ENCODE results near the gene PRDM16.

PRDM16 gene

GRCh38 chr1:3141129-3141528, 72.1 kb downstream of the PRDM16 start:
- H3K4me1 ChIP-seq (ENCODE audit: control insufficient read depth, insufficient read depth, low read length): peaks cover 28% of the 10 kb centered on the region
- no peaks in the 10 kb centered on the region for H3K36me3 ChIP-seq (ENCODE audit: control insufficient read depth, insufficient read depth, low read length)
- peaks cover 8% of the 10 kb centered on the region for H3K27me3 ChIP-seq (ENCODE audit: control insufficient read depth, insufficient read depth, low read length)
- H3K9ac ChIP-seq (ENCODE audit: low read length): no peak overlapping the region
- no peaks in the 10 kb centered on the region for H3K9me3 ChIP-seq (ENCODE audit: control insufficient read depth, low read length)
- H3K4me3 ChIP-seq (ENCODE audit: low read length): no peak overlapping the region

- Histone ChIP-seq H3K4me3 (ENCODE audit: low read length) (no peak overlapping the region), H3K4me1 (ENCODE audit: control insufficient read depth, insufficient read depth, low read length) (peaks cover 22% of the 10 kb centered on the region), H3K27me3 (ENCODE audit: control insufficient read depth, insufficient read depth, low read length) (peaks cover 8% of the 10 kb centered on the region), H3K36me3 (ENCODE audit: control insufficient read depth, insufficient read depth, low read length) (no peaks in the 10 kb centered on the region), H3K9me3 (ENCODE audit: control insufficient read depth, low read length) (no peaks in the 10 kb centered on the region), H3K9ac (ENCODE audit: low read length) (no peak overlapping the region)
Measured at GRCh38 chr1:3141836-3142235, 72.8 kb downstream of the PRDM16 start.

- H3K4me3 ChIP-seq (ENCODE audit: low read length): no peak overlapping the region
- peaks cover 8% of the 10 kb centered on the region for H3K27me3 ChIP-seq (ENCODE audit: control insufficient read depth, insufficient read depth, low read length)
- no peak overlapping the region for H3K9ac ChIP-seq (ENCODE audit: low read length)
- no peaks in the 10 kb centered on the region for H3K36me3 ChIP-seq (ENCODE audit: control insufficient read depth, insufficient read depth, low read length)
- H3K4me1 ChIP-seq (ENCODE audit: control insufficient read depth, insufficient read depth, low read length): peaks cover 22% of the 10 kb centered on the region
- H3K9me3 ChIP-seq (ENCODE audit: control insufficient read depth, low read length): no peaks in the 10 kb centered on the region
Measured at GRCh38 chr1:3142236-3142635, 73.2 kb downstream of the PRDM16 start.

- Histone ChIP-seq H3K4me3 (ENCODE audit: low read length) (no peak overlapping the region), H3K27me3 (ENCODE audit: control insufficient read depth, insufficient read depth, low read length) (peaks cover 8% of the 10 kb centered on the region), H3K9ac (ENCODE audit: low read length) (no peak overlapping the region), H3K36me3 (ENCODE audit: control insufficient read depth, insufficient read depth, low read length) (no peaks in the 10 kb centered on the region), H3K9me3 (ENCODE audit: control insufficient read depth, low read length) (no peaks in the 10 kb centered on the region), H3K4me1 (ENCODE audit: control insufficient read depth, insufficient read depth, low read length) (peaks cover 22% of the 10 kb centered on the region)
Measured at GRCh38 chr1:3142751-3143150, 73.7 kb downstream of the PRDM16 start.

- H3K9me3 ChIP-seq (ENCODE audit: control insufficient read depth, low read length): no peaks in the 10 kb centered on the region
- H3K9ac ChIP-seq (ENCODE audit: low read length): no peak overlapping the region
- H3K4me1 ChIP-seq (ENCODE audit: control insufficient read depth, insufficient read depth, low read length): no peaks in the 10 kb centered on the region
- no peak overlapping the region for H3K4me3 ChIP-seq (ENCODE audit: low read length)
- no peaks in the 10 kb centered on the region for H3K36me3 ChIP-seq (ENCODE audit: control insufficient read depth, insufficient read depth, low read length)
- H3K27me3 ChIP-seq (ENCODE audit: control insufficient read depth, insufficient read depth, low read length): no peaks in the 10 kb centered on the region
Measured at GRCh38 chr1:3145532-3146325, 76.7 kb downstream of the PRDM16 start.

GRCh38 chr1:3146458-3146857, 77.5 kb downstream of the PRDM16 start:
- H3K9ac ChIP-seq (ENCODE audit: low read length): no peak overlapping the region
- no peaks in the 10 kb centered on the region for H3K4me1 ChIP-seq (ENCODE audit: control insufficient read depth, insufficient read depth, low read length)
- H3K9me3 ChIP-seq (ENCODE audit: control insufficient read depth, low read length): no peaks in the 10 kb centered on the region
- no peak overlapping the region for H3K4me3 ChIP-seq (ENCODE audit: low read length)
- H3K36me3 ChIP-seq (ENCODE audit: control insufficient read depth, insufficient read depth, low read length): no peaks in the 10 kb centered on the region
- no peaks in the 10 kb centered on the region for H3K27me3 ChIP-seq (ENCODE audit: control insufficient read depth, insufficient read depth, low read length)

GRCh38 chr1:3146907-3147306, 77.9 kb downstream of the PRDM16 start:
- no peaks in the 10 kb centered on the region for H3K36me3 ChIP-seq (ENCODE audit: control insufficient read depth, insufficient read depth, low read length)
- no peaks in the 10 kb centered on the region for H3K27me3 ChIP-seq (ENCODE audit: control insufficient read depth, insufficient read depth, low read length)
- no peaks in the 10 kb centered on the region for H3K9me3 ChIP-seq (ENCODE audit: control insufficient read depth, low read length)
- no peak overlapping the region for H3K4me3 ChIP-seq (ENCODE audit: low read length)
- no peaks in the 10 kb centered on the region for H3K4me1 ChIP-seq (ENCODE audit: control insufficient read depth, insufficient read depth, low read length)
- H3K9ac ChIP-seq (ENCODE audit: low read length): no peak overlapping the region

GRCh38 chr1:3148171-3148570, 79.2 kb downstream of the PRDM16 start:
- Histone ChIP-seq H3K4me1 (ENCODE audit: control insufficient read depth, insufficient read depth, low read length) (no peaks in the 10 kb centered on the region), H3K27me3 (ENCODE audit: control insufficient read depth, insufficient read depth, low read length) (no peaks in the 10 kb centered on the region), H3K9ac (ENCODE audit: low read length) (no peak overlapping the region)

GRCh38 chr1:3149277-3149676, 80.3 kb downstream of the PRDM16 start:
- Histone ChIP-seq H3K9me3 (ENCODE audit: control insufficient read depth, low read length) (no peaks in the 10 kb centered on the region), H3K9ac (ENCODE audit: low read length) (no peak overlapping the region), H3K4me1 (ENCODE audit: control insufficient read depth, insufficient read depth, low read length) (no peaks in the 10 kb centered on the region), H3K36me3 (ENCODE audit: control insufficient read depth, insufficient read depth, low read length) (no peaks in the 10 kb centered on the region), H3K27me3 (ENCODE audit: control insufficient read depth, insufficient read depth, low read length) (no peaks in the 10 kb centered on the region), H3K4me3 (ENCODE audit: low read length) (no peak overlapping the region)

More at GRCh38 chr1:3148171-3148570, 79.2 kb downstream of the PRDM16 start:
- no peaks in the 10 kb centered on the region for H3K9me3 ChIP-seq (ENCODE audit: control insufficient read depth, low read length)
- H3K4me3 ChIP-seq (ENCODE audit: low read length): no peak overlapping the region
- no peaks in the 10 kb centered on the region for H3K36me3 ChIP-seq (ENCODE audit: control insufficient read depth, insufficient read depth, low read length)

GRCh38 chr1:3151456-3151855, 82.5 kb downstream of the PRDM16 start:
- no peaks in the 10 kb centered on the region for H3K4me1 ChIP-seq (ENCODE audit: control insufficient read depth, insufficient read depth, low read length)
- no peaks in the 10 kb centered on the region for H3K9me3 ChIP-seq (ENCODE audit: control insufficient read depth, low read length)
- no peaks in the 10 kb centered on the region for H3K27me3 ChIP-seq (ENCODE audit: control insufficient read depth, insufficient read depth, low read length)
- H3K36me3 ChIP-seq (ENCODE audit: control insufficient read depth, insufficient read depth, low read length): no peaks in the 10 kb centered on the region
- H3K9ac ChIP-seq (ENCODE audit: low read length): no peak overlapping the region
- no peak overlapping the region for H3K4me3 ChIP-seq (ENCODE audit: low read length)

GRCh38 chr1:3152143-3152542, 83.1 kb downstream of the PRDM16 start:
- H3K27me3 ChIP-seq (ENCODE audit: control insufficient read depth, insufficient read depth, low read length): no peaks in the 10 kb centered on the region
- no peaks in the 10 kb centered on the region for H3K9me3 ChIP-seq (ENCODE audit: control insufficient read depth, low read length)
- H3K36me3 ChIP-seq (ENCODE audit: control insufficient read depth, insufficient read depth, low read length): no peaks in the 10 kb centered on the region
- H3K9ac ChIP-seq (ENCODE audit: low read length): no peak overlapping the region
- no peak overlapping the region for H3K4me3 ChIP-seq (ENCODE audit: low read length)
- no peaks in the 10 kb centered on the region for H3K4me1 ChIP-seq (ENCODE audit: control insufficient read depth, insufficient read depth, low read length)

GRCh38 chr1:3153197-3153596, 84.2 kb downstream of the PRDM16 start:
- H3K4me3 ChIP-seq (ENCODE audit: low read length): no peak overlapping the region
- no peaks in the 10 kb centered on the region for H3K9me3 ChIP-seq (ENCODE audit: control insufficient read depth, low read length)
- no peaks in the 10 kb centered on the region for H3K27me3 ChIP-seq (ENCODE audit: control insufficient read depth, insufficient read depth, low read length)
- H3K36me3 ChIP-seq (ENCODE audit: control insufficient read depth, insufficient read depth, low read length): no peaks in the 10 kb centered on the region
- no peaks in the 10 kb centered on the region for H3K4me1 ChIP-seq (ENCODE audit: control insufficient read depth, insufficient read depth, low read length)
- H3K9ac ChIP-seq (ENCODE audit: low read length): no peak overlapping the region
